ENCODE results near the gene ARHGAP28.
"Not testable (repeated sequence)": the region's sequence is repeated elsewhere in the genome, so short reads cannot be mapped to it uniquely, and the experiment has no call there.

ARHGAP28 gene

DNA sequence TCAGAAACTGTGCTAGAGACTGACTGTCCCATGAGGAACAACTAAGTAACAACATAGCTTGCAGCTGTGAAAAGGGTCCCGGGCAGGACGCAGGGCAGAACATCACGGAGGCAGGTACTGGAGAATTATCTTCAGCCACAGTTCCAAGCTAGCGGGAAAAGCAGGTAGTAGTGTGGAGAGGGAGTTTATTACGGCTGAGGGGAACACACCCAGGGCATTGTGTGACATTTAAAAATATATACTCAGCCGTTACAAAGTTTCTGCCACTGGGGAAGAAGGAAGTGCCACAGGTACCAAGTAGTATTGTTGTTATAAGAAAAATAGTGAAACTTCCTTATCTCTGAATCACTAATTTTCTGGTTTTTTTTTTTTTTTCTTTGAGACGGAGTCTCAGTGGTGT, 208.5 kb downstream of the ARHGAP28 start:
- DNase-seq: no peak

DNA sequence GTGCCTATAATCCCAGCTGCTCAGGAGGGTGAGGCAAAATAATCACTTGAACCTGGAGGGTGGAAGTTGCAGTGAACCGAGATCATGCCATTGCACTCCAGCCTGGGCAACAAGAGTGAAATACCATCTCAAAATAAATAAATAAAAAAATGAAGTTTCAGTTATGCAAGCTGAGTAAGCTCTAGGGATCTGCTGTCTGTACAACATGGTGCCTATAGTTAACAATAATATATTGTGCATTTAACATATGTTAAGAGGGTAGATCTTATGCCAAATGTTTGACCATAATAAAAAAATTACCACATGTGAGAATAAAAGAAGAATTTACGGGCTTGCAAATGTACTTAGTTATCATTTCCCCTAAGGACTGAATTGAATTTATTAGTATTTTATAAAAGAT, 208.9 kb downstream of the ARHGAP28 start:
- DNase-seq: not testable (repeated sequence)

DNA sequence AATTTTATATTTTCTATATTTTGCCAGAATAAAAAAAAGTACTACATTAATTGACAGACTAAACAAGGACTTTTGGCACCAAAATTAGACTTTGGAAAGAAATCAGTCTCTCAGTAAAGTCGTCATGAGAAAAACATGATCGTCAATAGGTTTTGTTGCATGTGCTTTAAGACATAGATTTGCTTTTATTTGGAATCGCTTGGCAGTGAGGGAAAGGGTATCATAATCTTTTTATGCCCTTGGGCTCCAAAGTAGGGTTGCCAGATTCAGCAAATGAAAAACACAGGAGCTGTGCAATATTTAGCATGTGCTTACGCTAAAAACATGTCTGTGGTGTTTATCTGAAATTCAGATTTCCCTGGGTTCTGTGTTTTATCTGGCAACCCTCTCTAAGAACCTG, 210.5 kb downstream of the ARHGAP28 start:
- no peak for DNase-seq

DNA sequence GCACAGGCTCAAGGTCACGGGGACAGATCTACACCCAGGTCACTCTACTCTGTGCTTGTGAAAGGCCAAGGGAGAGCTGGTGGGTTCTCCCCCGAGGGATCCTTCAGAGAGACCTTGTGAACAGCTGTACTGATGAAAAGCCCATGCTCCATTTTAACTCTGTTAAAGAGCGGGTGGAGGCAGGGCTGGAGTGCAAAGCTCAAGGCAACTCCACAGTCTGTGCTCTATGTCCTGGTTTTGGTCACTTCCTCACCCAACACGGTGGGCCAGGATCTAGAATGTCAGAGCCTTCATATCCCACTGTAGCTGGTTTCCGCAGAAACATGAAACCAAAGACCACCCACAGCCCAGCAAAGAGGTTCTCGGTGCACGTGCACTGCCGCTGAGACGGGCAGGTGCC, 210.9 kb downstream of the ARHGAP28 start:
- no peak for DNase-seq

DNA sequence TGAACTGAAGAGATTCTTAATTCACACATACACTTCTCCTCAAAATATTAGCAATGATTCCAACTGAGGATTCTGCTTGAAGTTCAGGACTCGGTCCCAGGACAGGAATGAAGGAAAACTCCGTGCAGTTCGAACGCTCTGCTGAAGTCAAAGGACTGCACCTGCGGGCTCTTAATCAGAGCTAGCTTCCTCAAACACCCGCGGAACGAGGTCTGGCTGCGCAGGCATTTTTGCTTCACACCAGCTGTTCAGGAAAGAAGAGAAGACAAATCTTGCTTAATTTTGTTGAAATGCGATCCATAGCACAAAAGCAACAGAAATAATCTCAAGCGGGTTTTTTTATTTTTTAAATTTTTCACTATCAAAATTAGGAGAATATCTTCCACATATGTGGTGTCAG, 212.5 kb downstream of the ARHGAP28 start:
- DNase-seq: no peak

DNA sequence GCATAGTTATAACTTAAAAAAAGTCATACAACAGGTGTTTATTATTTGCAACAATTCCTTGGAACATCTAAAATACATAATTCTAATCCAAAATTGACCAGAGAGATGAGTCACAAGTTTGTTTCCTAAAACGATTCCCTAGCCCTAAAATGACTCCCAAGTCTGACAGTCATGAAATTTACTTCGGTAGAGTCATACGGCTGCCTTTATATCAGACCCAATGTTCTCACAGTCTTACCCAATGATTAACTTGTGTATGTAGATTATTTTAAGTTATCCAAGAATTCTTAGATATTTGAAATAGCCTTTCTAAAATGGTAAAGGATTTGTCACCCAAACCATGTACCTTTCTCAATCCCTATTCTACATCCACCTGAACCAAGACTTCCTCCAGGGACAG, 213.2 kb downstream of the ARHGAP28 start:
- no peak for DNase-seq

DNA sequence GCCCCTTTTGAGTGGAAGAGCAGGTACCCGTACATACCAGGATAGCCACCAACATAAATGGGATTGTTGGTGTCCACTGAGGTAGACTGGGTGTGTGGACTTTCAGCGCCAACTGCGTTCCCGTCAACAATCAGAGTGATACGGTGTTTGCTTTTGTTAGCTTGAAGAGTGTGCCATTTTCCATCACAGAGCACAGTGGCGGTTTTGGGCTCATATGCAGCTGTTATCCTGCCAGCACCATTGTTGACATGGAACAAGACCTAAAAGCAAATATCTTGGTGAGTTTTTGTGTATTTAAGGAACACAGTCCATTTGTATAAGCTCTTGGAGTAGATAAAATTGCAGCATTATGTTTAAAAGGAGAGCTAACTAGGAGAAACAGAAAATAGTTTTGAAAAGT, 213.6 kb downstream of the ARHGAP28 start:
- no peak for DNase-seq

DNA sequence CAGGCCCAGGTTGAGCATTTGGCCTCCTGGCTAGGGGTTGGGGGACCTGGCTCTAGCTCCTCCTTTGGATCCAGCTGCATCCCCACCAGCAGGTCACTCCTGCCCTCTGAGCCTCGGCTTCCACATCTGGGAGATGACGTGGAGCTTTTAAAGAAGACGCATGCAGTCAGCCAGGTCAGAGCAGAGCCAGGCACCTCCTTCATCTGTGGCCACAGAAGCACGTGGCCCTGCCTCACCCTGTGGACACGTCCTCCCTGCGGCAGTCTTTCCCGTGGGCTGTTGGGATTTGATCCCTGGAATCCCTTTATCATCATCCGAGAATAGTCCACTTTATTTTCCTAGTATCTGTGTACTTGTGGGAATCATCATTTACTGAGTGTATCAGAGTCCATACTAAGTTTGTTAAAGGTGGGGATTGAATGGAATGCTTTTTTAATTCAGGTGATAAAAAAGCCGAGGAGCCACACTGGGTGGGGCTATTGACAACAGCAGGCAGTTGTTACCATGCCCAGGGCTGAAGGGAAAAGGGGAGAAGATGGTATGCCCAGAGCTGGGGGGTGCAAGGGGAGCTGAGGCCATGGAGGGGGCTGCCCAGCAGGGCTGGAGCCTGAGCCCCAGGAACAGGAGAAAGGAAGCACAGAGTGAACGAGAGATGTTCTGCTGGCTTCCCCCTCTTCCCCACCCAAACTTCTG, 218.0 kb downstream of the ARHGAP28 start:
- DNase-seq: no peak

DNA sequence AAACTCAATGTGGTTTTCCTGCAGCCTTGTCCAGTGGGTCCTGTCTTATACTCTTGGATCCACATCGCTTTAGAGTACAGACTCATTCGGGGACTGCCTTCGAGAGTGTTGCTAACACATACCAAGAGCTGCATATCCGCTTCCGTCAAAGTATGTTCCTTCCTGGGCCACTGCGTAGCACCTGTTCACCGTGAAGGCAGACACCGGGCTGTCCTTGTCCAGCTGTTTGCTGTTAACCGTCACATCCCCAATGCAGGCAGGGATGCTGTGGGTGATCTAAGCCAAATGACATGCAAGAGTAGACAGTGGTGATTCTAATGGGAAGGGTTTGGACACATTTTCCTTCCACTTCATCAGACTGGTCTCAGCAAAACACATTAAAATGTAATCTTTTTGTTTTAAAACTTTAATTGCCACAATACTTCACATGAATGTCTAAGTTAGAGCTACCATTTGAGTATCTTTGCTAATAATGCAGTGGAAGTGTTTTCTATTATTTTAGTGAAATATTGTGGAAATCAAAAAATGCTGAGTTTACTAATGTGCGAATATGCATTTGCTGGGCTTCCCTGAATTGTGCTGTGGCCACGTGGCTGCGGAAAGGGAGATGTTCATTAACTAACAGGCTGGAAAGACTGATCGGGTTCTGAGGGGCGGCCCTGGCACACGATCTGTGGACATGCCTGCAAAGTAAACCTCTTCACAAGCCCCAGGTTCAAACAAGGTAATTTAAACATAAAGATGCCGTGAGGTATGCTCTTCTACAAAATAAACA, 219.0 kb downstream of the ARHGAP28 start:
- DNase-seq: no peak

DNA sequence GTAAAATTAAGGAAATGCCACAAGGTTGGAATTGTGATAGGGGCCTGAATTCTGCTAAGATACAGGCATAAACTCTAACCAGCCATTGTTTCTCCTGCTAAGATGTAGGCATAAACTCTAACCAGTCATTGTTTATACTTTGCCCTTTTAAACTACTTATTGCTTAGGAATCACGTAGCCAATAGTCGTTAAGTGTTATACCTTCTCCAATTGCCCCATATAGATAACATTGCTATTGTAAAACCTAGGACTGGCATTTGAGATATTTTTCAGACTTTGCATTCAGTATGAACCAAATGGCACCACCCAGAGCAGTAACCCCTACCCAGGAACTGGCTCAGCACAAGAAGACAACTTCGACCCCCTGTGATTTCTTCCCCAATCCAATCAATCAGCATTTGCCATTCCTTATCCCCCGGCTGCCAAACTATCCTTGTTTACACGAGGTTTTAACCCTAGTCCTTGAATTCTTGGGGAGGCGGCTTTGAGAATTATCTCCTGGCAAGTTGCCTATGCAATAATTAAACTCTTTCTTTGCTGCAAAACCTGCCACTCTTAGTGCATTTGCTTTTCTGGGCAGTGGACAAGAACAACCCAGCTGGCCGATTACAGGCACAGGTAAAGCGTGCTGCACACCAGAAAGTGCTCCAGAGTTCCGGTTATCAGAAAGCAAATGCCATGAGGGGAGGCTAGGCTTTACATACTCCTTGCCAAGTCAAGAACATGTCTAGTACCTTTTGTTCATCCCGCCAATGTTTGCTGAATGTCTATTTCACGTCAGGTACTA, 220.5 kb downstream of the ARHGAP28 start:
- DNase-seq: no peak

DNA sequence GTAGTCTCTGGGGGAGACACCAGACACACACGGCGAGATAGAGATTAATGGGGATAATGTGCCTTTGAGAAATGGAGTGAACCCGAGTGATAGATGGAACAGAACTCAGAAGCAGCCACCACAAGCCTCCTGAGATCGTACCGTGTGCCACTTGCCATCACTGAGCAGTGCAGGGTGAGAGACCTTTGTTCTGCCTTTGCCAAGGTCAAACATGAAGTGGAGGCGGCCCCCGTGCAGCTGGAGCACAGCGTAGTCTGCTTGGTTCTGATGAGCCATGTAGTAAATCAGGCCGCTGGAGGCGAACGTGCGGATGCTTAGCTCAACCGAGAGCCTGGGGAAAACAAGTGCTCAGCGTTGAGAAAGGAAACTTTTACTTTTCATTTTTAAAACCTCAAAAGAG, 221.1 kb downstream of the ARHGAP28 start:
- no peak for DNase-seq

DNA sequence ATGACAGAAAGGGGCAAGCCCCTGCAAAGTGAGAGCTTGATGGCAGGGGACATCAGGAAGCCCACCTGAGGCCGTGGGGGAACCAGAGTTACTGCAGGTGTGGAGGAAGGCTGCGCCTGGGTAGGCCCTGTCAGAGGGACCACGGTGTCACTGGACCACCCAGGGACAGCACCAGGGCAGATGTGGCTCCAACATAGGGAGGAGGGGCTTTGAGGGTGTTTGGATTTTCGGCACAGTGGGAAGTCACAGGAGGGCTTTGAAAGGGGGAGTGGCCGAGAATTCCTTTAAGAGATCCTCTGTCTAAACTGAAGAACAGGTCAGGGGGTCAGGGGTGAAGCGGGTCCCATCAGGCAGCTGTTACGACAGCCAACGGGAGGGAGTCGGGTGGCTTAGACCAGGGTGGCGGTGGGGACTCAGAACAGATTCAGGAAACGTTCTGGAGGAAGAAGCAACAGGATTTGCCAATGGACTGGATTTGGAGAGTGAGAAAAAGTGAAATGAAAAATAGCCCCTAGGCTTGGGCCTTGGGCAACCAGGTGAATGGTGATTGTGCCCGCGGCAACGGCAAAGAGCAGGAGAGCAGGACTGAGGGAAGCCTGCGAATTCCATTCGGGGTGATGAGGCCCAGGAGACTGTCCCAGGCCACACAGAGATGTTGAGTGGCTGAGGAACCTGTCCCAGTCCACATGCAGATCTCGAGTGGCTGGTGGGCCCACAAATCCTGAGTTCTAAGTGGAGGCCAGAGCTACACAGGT, 222.0 kb downstream of the ARHGAP28 start:
- DNase-seq: no peak

DNA sequence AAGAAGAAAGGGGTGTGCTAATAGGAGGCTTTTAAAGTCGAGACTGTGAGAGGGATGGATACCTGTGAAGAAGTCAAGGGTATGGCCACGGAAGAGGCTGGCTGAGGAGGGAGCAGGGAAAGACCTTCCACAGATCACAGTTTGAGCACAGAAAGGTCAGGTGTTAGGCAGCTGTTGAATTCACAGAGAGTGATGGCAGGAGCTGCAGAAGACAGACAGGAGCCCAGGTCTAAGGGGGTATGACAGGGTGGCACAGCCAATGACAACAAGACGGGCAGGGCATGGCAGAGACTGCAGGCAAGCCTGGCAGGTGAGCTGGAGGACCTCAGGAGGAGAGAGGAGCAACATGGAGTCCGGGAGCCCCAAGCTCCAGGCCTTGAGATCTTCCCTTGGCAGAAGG, 225.0 kb downstream of the ARHGAP28 start:
- DNase-seq: no peak

DNA sequence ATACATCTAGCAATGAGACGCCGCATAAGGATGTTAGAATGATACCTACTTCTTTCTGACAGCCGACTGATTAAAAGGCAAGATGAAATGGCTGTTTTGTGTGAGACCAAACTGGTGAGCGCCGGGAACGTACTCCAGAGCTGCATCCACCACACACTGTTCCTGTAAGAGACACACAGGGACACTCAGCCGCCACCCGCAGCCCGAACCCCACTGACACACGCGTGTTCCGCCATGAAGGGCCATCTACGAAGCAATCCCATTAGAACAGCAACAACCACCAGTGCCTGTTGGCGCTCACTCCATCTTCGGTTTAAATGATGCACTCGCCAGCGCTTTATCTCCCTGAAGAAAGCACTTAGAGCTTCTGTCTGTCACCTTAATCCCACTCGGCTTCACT, 225.8 kb downstream of the ARHGAP28 start:
- no peak for DNase-seq

DNA sequence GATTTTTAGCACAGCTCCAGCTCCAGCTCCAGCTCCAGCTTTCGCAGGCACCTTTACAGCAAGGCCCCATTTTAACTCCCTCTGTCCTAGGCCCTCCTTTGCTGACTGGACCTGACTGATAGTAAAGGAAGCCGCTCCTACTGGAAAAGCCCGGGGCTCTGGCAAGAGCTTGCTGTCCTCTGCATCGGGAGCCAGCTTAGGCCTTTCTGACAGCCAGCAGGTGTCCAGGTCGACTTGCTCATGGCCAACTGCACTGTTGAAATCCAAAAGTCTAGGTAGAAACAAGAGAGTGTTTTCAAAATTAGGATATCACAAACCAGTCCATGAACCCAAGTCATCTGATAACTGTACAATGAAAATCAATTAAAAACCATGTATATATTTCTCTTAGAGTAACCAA, 227.0 kb downstream of the ARHGAP28 start:
- DNase-seq: no peak

DNA sequence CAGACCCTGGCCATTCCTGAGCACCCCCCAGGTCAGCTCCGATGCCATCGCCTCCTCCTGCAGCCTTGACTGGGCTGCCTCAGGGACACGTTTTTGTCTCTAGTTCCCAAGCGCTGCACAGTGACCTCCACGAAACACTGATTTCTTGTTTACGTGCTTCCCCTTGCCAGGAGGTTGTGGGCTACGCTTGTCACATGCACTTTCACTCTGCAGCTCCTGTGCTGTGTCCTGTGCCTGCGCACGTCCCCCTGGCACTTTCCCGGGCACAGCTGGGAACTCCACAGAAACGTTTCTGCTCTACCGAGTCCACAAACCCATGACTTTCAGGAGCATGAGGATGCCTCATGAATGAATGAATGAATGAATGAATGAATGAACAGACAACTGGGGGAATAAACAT, 227.5 kb downstream of the ARHGAP28 start:
- no peak for DNase-seq

DNA sequence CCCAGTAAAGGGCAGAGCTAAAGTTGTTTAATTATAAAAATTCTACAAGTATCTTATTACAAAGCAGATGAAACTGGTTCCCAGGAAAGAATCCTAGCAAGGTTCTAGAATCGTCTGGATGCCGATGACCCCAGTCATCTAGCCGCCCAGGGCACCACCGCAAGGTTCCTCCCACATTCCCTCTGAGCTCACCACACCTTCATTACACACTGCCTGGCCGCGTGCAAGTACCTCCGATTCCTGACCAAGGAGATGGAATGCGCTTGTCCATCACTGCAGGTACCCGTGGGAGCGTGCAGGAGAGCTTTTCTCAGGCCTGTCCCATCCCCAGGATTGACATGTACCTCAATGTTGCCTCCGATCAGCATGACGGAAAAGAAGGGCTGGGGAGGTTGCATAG, 229.6 kb downstream of the ARHGAP28 start:
- DNase-seq: no peak

DNA sequence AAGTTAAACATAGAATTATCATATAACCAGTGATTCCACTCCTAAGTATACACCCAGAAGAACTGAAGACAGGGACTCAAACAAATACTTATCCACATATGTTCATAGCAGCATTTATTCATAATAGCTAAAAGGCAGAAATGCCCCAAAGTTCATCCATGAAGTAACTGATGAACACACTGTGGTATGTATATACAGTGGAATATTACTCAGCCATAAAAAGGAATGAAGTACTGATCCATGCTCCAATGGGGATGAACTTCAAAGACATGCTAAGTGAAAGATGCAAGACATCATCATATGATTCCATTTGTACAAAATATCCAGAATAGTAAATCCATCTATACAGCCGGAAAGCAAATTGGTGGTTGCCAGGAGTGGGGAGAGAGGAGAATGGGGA, 230.6 kb downstream of the ARHGAP28 start:
- DNase-seq: no peak

DNA sequence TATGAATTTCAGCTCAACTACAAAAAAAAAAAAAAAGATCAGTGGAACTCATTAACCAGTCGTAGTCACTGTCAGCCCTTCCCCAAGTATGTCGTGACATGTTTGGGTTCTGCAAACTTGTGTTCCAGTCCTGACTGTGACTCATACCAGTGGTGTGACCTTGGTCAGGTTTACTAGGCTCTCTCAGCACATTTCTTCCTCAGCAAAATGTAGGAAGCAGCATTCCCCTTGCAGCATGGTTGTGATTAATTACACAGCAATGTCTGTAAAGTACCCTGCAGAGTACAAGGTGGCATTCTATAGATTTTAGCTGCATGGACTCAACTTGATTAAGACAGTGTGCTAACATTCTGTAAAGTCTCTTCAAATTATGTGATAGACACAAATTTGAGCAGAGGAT, 231.1 kb downstream of the ARHGAP28 start:
- DNase-seq: peak; percentile 67

DNA sequence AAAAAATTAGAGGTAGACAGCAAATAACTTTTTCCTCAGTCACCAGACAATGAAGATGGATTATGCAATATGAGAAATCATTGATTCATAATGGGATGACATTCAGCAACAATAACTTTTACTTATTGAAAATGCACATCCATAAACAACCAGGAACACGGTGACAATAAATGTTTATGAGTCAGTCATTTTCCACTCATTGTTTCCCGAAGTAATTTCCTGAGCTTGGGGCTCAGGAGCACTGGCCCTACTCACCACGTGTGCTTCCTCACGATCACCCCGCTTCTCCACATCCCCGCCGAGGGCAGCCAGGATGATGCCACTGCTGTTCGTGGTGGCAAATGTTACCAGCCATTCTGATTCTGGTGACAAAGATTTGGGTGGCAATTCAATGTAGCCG, 231.8 kb downstream of the ARHGAP28 start:
- DNase-seq: no peak

DNA sequence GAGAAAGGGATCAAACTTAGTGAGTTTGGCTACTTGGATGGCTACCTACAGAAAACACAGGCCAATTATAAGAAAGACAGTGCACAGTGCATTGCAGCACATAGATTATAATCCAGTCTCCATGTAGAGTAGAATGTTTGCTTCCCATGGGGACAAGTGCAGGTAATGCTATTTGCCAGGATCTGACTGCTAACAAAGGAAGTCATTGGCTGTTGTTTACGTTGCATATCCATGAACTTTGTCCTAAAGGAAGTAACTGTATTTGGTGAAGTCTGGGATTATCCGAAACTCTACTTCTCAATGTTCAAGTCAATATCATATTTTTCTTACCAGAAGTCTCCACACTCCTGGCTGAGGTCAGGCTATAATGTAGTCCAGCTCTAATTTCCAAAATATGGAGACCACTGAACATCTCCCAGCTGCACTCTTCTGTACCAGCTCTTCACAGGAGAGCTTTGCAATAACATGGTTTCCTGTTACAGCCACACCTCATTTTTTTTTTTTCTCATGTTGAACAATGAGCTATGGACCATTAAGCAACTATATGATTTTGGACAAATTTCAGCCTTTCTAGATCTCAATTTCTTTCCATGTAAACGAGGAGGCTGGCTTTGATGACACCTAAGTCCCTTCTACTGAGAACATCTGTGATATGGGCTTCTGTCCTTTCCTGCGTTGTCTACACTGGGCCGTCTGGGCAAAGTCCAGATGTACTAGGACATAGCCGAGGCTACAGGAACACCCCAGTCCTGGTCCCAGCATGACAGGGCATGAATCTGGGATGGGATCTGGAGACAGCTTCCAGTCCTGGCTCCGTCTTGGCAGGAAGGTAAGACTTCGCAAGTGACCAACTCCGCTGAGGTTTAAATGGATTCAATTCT, 233.3 kb downstream of the ARHGAP28 start:
- DNase-seq: no peak

Measured in fibroblast of skin of abdomen (primary cell).